Neural progenitor cell (in vitro differentiated cells): Measurements from ENCODE around the gene CREB5.

Experiments used
- EZH2 ChIP-seq: fragments of 200-600 bp; sonication (generic); IDR thresholded peaks from 2 replicates; pipeline ENCODE4 v1.6.1; 2017; ENCODE audit warnings: antibody characterized with exemption, mild to moderate bottlenecking, moderate library complexity
- EZH2phosphoT487 ChIP-seq: fragments of 200-600 bp; sonication (generic); IDR thresholded peaks from 2 replicates; pipeline ENCODE4 v1.6.1; 2017; ENCODE audit warnings: antibody characterized with exemption
- TF ChIP-seq, protein P1 (sequence below): fragments of 200-600 bp; sonication (generic); IDR thresholded peaks from 2 replicates; pipeline ENCODE4 v1.5.1; 2017; ENCODE audit warnings: antibody characterized with exemption, mild to moderate bottlenecking

GRCh38 chr7:28818996-28819395, 406.7 kb downstream of the CREB5 start:
- TF ChIP-seq, protein P1, sequence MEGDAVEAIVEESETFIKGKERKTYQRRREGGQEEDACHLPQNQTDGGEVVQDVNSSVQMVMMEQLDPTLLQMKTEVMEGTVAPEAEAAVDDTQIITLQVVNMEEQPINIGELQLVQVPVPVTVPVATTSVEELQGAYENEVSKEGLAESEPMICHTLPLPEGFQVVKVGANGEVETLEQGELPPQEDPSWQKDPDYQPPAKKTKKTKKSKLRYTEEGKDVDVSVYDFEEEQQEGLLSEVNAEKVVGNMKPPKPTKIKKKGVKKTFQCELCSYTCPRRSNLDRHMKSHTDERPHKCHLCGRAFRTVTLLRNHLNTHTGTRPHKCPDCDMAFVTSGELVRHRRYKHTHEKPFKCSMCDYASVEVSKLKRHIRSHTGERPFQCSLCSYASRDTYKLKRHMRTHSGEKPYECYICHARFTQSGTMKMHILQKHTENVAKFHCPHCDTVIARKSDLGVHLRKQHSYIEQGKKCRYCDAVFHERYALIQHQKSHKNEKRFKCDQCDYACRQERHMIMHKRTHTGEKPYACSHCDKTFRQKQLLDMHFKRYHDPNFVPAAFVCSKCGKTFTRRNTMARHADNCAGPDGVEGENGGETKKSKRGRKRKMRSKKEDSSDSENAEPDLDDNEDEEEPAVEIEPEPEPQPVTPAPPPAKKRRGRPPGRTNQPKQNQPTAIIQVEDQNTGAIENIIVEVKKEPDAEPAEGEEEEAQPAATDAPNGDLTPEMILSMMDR: no peak
- TF ChIP-seq EZH2phosphoT487 (no peak), EZH2 (no peak)
